Endothelial cell of umbilical vein (primary cell): ENCODE results near the gene ACTR3C. TPM values are rescaled to one million over a fixed set of nuclear protein-coding genes. Genes with fewer than 3 reads are reported as not detected.

ENCODE experiments used
- BruUV-seq: library from RNA; stranded (reverse); fragments of 400-500 nt; replicated peaks from 2 replicates; lab custom pipeline; 2021; lab: Mats Ljungman, UMichigan
- CTCF ChIA-PET: fragments of 300-600, 350-600 bp; sonication (Branson Sonifier 250); formaldehyde crosslinking; loops from one replicate; lab custom pipeline; 2021; ENCODE audit warnings: antibody characterized with exemption, inconsistent platforms; lab: Charles Lee
- POLR2A ChIA-PET: fragments of 300-600, 350-600 bp; sonication (Branson Sonifier 250); formaldehyde crosslinking; loops from one replicate; lab custom pipeline; 2021; ENCODE audit warnings: antibody characterized with exemption, inconsistent platforms; lab: Charles Lee
- DNase-seq: peaks from one replicate; pipeline ENCODE4 v3.0.0-alpha.2; 2011; ENCODE audit warnings: low read depth, low spot score
- FAIRE-seq: peaks from 2 replicates; lab custom pipeline; 2011; peaks lifted over from hg19 to GRCh38; lab: Jason Lieb, UNC
- H2AFZ ChIP-seq: 2 replicates; pipeline ENCODE4 v1.6.0; 2012; ENCODE audit warnings: low read depth, low read length, control low read depth, inconsistent platforms
- H3K27ac ChIP-seq: 2 replicates; pipeline ENCODE4 v1.5.1; 2011; ENCODE audit warnings: low read depth, mild to moderate bottlenecking, control low read depth, low read length, moderate library complexity; ENCODE audit not compliant: insufficient read depth
- H3K27me3 ChIP-seq, 2 experiments: 2 replicates each; pipeline versions ENCODE4 v1.6.0 to v1.6.1; 2011; ENCODE audit warnings: low read length in 2 of 2, mixed read lengths in 1 of 2; ENCODE audit not compliant: control insufficient read depth in 2 of 2, insufficient read depth in 2 of 2
- H3K36me3 ChIP-seq, 2 experiments: 2 replicates in 1 of 2; 3 replicates in 1 of 2; pipeline ENCODE4 v1.5.1; 2011; ENCODE audit warnings: low read length in 2 of 2, mild to moderate bottlenecking in 1 of 2, moderate library complexity in 1 of 2; ENCODE audit not compliant: control insufficient read depth in 2 of 2, insufficient read depth in 2 of 2; ENCODE audit errors: extremely low read depth in 1 of 2
- H3K4me1 ChIP-seq: 3 replicates; pipeline ENCODE4 v1.5.1; 2011; ENCODE audit warnings: mild to moderate bottlenecking, low read length; ENCODE audit not compliant: control insufficient read depth, insufficient read depth; ENCODE audit errors: extremely low read depth
- H3K4me2 ChIP-seq: 2 replicates; pipeline ENCODE4 v1.6.1; 2011; ENCODE audit warnings: low read length, control low read depth, mixed read lengths; ENCODE audit not compliant: insufficient read depth
- H3K4me3 ChIP-seq, 3 experiments: fragments of 200-600 bp in 1 of 3; sonication (generic), shearing (Covaris generic) in 1 of 3; replicated peaks in 1 of 3; 2 replicates each; pipeline ENCODE4 v1.5.1; 2011 to 2016; ENCODE audit warnings: control low read depth in 3 of 3, low read length in 3 of 3, mild to moderate bottlenecking in 2 of 3, inconsistent platforms in 1 of 3, low read depth in 1 of 3, moderate library complexity in 1 of 3; ENCODE audit not compliant: insufficient read depth in 1 of 3
- H3K79me2 ChIP-seq: 2 replicates; pipeline ENCODE4 v1.6.0; 2012; ENCODE audit warnings: low read length, inconsistent platforms; ENCODE audit not compliant: control insufficient read depth, insufficient read depth
- H3K9ac ChIP-seq: replicated peaks from 2 replicates; pipeline ENCODE3; 2011; ENCODE audit warnings: low read length, control low read depth; ENCODE audit not compliant: insufficient read depth; ENCODE audit errors: extremely low read depth
- H3K9me1 ChIP-seq: replicated peaks from 3 replicates; pipeline ENCODE4 v1.6.0; 2011; ENCODE audit warnings: mild to moderate bottlenecking, low read length; ENCODE audit not compliant: control insufficient read depth, insufficient read depth; ENCODE audit errors: extremely low read depth
- H3K9me3 ChIP-seq: replicated peaks from 2 replicates; pipeline ENCODE4 v1.5.1; 2012; ENCODE audit warnings: low read length, inconsistent platforms; ENCODE audit not compliant: control insufficient read depth, insufficient read depth
- H4K20me1 ChIP-seq: replicated peaks from 2 replicates; pipeline ENCODE3; 2011; ENCODE audit warnings: mild to moderate bottlenecking, low read length; ENCODE audit not compliant: control insufficient read depth, insufficient read depth; ENCODE audit errors: extremely low read depth
- EZH2 ChIP-seq: IDR thresholded peaks from 2 replicates; pipeline ENCODE4 v1.6.1; 2012; ENCODE audit warnings: borderline replicate concordance, low read depth, mild to moderate bottlenecking, moderate library complexity, low read length, inconsistent platforms; ENCODE audit not compliant: severe bottlenecking
- FOS ChIP-seq: IDR thresholded peaks from 2 replicates; pipeline ENCODE4 v1.6.1; 2011; ENCODE audit warnings: mild to moderate bottlenecking, low read length, moderate library complexity, borderline replicate concordance; ENCODE audit not compliant: insufficient read depth
- GATA2 ChIP-seq: IDR thresholded peaks from 2 replicates; pipeline ENCODE4 v1.7.0; 2011; ENCODE audit warnings: low read depth, mild to moderate bottlenecking, moderate library complexity, mixed read lengths, low read length; ENCODE audit not compliant: insufficient read length, insufficient read depth
- JUN ChIP-seq: IDR thresholded peaks from 2 replicates; pipeline ENCODE4 v1.6.1; 2011; ENCODE audit warnings: borderline replicate concordance, low read depth; ENCODE audit not compliant: insufficient read length, insufficient read depth
- MYC ChIP-seq: IDR thresholded peaks from one replicate; pipeline ENCODE4 v1.6.1; 2011; ENCODE audit warnings: mild to moderate bottlenecking, low read depth, low read length
- POLR2A ChIP-seq: IDR thresholded peaks from 2 replicates; pipeline ENCODE4 v1.6.1; 2012; ENCODE audit warnings: low read depth, mild to moderate bottlenecking, control low read depth, low read length
- POLR2AphosphoS5 ChIP-seq: IDR thresholded peaks from 2 replicates; pipeline ENCODE4 v1.6.1; 2012; ENCODE audit warnings: low read depth, mild to moderate bottlenecking, control low read depth, low read length, moderate library complexity; ENCODE audit not compliant: insufficient read depth
- dilution Hi-C: fragments of 300-500 bp; cut with MboI; formaldehyde crosslinking; loops from one replicate; pipeline ENCODE4 v1.15.0; 2019; ENCODE audit warnings: low sequenced_read_pairs; ENCODE audit not compliant: extremely low pct_ligation_motif_present
- intact Hi-C: fragments of 100-400 bp; cut with micrococcal nuclease; formaldehyde crosslinking; loops from one replicate; pipeline ENCODE4 v1.10.0; 2022
- polyA plus RNA-seq, 4 experiments: library from polyadenylated mRNA; depleted of rRNA in 3 of 4; stranded (reverse) in 3 of 4; unstranded in 1 of 4; fragments of >200 nt; gene quantifications; 2 replicates each; pipeline versions ENCODE4 v1.2.1 to v1.2.3, GENCODE V29; 2011 to 2012; ENCODE audit warnings: missing spikeins in 1 of 4
- total RNA-seq: library from RNA; stranded (reverse); gene quantifications from 2 replicates; pipeline ENCODE4 v1.2.3, GENCODE V29; 2021
- TF ChIP-seq, protein P1 (sequence below): IDR thresholded peaks from 2 replicates; pipeline ENCODE4 v1.6.1; 2011; ENCODE audit not compliant: insufficient read depth, insufficient read length
- TF ChIP-seq, protein P2 (sequence below), 2 donors: IDR thresholded peaks; 1 replicate in 1 of 2; 2 replicates in 1 of 2; pipeline ENCODE4 v1.5.1; 2011; ENCODE audit warnings: low read length in 2 of 2, mild to moderate bottlenecking in 2 of 2, moderate library complexity in 2 of 2, control low read depth in 1 of 2, inconsistent platforms in 1 of 2, low read depth in 1 of 2; ENCODE audit not compliant: insufficient read depth in 1 of 2; ENCODE audit errors: extremely low read depth in 1 of 2

The ACTR3C gene
- total and polyA plus RNA-seq, 2 donors (not counting 3 experiments of a cell fraction or from before 2014, with no cell fraction given) = 0.33 TPM; not detected in 1

DNA sequence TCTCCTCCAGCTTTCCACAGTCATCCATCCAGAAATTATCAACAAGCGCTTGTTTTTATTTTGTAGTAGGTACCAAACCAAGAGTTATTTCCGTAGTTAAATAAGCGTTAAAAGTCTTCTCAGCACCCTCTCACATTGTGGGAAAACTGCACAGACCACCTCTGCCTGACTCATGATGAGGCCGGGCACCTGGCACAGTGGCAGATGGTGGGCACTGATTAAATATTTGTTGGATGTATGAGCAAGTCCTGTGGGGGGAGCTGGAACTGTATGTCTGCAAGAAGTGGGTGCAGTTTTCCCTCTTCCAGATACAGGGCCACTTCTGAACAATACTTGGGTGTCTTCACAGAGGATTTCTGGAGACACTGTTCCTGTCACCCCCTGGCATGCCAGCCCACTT lies 40.0 kb upstream of the ACTR3C start:
- ChIA-PET POLR2A (no interaction called here), CTCF (interaction anchor here (1.0 kb wide), 1 partner anchor 11 kb away, joined by 4 read pairs; no protein-coding TSS in a partner anchor)
- Histone ChIP-seq H2AFZ (no peak overlapping the region), H3K27ac (no peak overlapping the region), H4K20me1 (no peaks in the 10 kb centered on the region), H3K4me1 (peaks cover 13% of the 10 kb centered on the region), H3K27me3 (no peaks in the 10 kb centered on the region), H3K79me2 (no peaks in the 10 kb centered on the region), H3K4me3 (no peak overlapping the region), H3K4me2 (no peak overlapping the region), H3K9ac (no peak overlapping the region), H3K9me1 (no peaks in the 10 kb centered on the region), H3K9me3 (no peaks in the 10 kb centered on the region), H3K36me3 (no peaks in the 10 kb centered on the region)
- dilution Hi-C loops = no loop called here
- FAIRE-seq (no peak), DNase-seq (no peak)
- BruUV-seq = no TSS peak
- TF ChIP-seq, protein P1, sequence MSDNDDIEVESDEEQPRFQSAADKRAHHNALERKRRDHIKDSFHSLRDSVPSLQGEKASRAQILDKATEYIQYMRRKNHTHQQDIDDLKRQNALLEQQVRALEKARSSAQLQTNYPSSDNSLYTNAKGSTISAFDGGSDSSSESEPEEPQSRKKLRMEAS = no peak
- no peak for TF ChIP-seq POLR2A
- no peak for TF ChIP-seq FOS
- no peak for TF ChIP-seq POLR2AphosphoS5
- no peak for TF ChIP-seq MYC
- TF ChIP-seq, protein P2, sequence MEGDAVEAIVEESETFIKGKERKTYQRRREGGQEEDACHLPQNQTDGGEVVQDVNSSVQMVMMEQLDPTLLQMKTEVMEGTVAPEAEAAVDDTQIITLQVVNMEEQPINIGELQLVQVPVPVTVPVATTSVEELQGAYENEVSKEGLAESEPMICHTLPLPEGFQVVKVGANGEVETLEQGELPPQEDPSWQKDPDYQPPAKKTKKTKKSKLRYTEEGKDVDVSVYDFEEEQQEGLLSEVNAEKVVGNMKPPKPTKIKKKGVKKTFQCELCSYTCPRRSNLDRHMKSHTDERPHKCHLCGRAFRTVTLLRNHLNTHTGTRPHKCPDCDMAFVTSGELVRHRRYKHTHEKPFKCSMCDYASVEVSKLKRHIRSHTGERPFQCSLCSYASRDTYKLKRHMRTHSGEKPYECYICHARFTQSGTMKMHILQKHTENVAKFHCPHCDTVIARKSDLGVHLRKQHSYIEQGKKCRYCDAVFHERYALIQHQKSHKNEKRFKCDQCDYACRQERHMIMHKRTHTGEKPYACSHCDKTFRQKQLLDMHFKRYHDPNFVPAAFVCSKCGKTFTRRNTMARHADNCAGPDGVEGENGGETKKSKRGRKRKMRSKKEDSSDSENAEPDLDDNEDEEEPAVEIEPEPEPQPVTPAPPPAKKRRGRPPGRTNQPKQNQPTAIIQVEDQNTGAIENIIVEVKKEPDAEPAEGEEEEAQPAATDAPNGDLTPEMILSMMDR (IDR thresholded peaks at IDR 0.05; ENCODE audit: extremely low read depth in 1 of 2, insufficient read depth in 1 of 2, low read depth in 1 of 2, low read length in 2 of 2) = no peak
- no peak for TF ChIP-seq JUN
- TF ChIP-seq EZH2 = no peak
- TF ChIP-seq GATA2 = no peak
- intact Hi-C loops = no loop called here
